ENCODE measurements around the gene ZFP28.

Gene ZFP28

DNA sequence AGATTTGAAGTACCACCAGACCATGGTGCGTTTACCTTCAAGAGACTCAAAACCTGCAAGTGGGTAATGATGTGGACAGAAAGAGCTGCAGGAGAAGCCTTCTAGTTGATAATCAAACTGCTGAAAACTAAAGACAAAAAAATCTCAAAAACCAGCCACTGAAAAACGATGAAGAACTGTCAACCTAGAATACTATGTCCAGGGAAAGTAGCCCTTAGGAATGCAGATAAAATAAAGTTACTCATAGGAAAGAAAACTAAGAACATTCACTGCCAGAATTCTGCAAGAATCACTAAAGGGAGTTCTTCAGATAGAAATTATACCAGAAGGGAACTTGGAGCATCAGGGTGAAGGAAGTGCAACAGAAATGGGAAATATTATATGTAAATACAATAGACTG lies 33.8 kb downstream of the ZFP28 start:
- Mint-ChIP-seq H3K9me3 (peaks cover 31% of the 10 kb centered on the region), H3K4me3 (no peak overlapping the region)

DNA sequence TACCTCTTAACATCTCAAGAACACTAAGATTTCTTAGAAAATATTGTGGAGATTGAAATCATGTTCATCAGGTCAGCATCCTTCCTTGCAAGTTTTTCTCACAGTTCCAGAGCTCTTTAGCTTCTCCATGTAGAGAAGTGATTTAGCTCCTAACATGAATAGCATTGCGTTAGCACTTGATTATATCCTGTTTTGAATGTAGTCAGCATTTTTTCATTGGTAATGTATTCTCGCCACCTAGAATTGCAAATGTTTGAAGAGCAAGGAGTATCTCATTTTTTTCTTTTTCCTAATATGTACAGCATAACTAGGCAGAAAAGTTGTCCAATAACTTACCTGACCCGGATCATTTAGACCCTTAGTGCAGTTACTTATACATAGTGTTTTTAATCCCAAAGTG lies 35.2 kb downstream of the ZFP28 start:
- H3K4me3 Mint-ChIP-seq, result no peak overlapping the region
- peaks cover 84% of the 10 kb centered on the region for H3K36me3 Mint-ChIP-seq
- no peaks in the 10 kb centered on the region for H3K27me3 Mint-ChIP-seq
- no peak for ATAC-seq
- no peak overlapping the region for H3K27ac Mint-ChIP-seq
- no peaks in the 10 kb centered on the region for H3K4me1 Mint-ChIP-seq
- peaks cover 40% of the 10 kb centered on the region for H3K9me3 Mint-ChIP-seq

More for the DNA sequence above, 33.8 kb downstream of the ZFP28 start:
- no peak for ATAC-seq
- no peak overlapping the region for H3K27ac Mint-ChIP-seq
- H3K36me3 Mint-ChIP-seq, result peaks cover 83% of the 10 kb centered on the region
- H3K4me1 Mint-ChIP-seq, result peaks cover 6% of the 10 kb centered on the region
- no peaks in the 10 kb centered on the region for H3K27me3 Mint-ChIP-seq

DNA sequence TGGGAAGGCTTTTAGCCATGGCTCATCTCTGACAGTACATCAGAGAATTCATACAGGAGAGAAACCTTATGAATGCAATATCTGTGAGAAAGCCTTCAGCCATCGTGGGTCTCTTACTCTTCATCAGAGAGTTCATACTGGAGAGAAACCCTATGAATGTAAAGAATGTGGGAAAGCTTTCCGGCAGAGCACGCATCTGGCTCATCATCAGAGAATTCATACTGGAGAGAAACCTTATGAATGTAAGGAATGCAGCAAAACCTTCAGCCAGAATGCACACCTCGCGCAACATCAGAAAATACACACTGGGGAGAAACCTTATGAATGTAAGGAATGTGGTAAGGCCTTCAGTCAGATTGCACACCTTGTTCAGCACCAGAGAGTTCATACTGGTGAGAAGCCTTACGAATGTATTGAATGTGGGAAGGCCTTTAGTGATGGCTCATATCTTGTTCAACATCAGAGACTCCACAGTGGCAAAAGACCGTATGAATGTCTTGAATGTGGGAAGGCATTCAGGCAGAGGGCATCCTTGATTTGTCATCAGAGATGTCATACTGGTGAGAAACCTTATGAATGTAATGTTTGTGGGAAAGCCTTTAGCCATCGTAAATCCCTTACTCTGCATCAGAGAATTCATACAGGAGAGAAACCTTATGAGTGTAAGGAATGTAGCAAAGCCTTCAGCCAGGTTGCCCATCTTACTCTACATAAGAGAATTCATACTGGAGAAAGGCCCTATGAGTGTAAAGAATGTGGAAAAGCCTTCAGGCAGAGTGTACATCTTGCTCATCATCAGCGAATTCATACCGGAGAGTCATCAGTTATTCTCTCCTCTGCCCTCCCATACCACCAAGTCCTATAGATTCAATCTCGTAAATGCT lies 39.2 kb downstream of the ZFP28 start:
- peaks cover 62% of the 10 kb centered on the region for H3K36me3 Mint-ChIP-seq
- no peaks in the 10 kb centered on the region for H3K27me3 Mint-ChIP-seq
- no peak for ATAC-seq
- no peaks in the 10 kb centered on the region for H3K4me1 Mint-ChIP-seq
- peaks cover 40% of the 10 kb centered on the region for H3K9me3 Mint-ChIP-seq
- H3K27ac Mint-ChIP-seq, result no peak overlapping the region
- H3K4me3 Mint-ChIP-seq, result no peak overlapping the region

DNA sequence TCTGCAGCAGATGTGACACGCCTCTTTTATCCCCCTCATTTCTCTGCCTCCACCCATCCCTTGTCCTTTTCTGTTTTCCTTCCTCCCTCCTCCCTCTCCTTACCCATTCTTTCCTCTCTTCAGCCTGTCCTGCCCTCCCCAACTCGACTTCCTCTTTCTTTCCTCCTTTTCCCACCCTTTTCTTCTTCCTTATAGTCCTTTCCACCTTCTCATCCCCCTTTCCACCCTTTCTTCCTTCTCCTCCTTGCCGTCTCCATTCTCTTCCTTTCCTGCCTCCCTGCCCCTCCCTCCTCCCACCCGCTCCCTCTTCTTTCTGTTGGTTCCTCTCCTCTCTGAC lies 55.7 kb downstream of the ZFP28 start:
- Mint-ChIP-seq H3K4me1 (peaks cover 29% of the 10 kb centered on the region), H3K27me3 (no peaks in the 10 kb centered on the region), H3K4me3 (peak overlapping the region; percentile 89), H3K27ac (peak overlapping the region; percentile 90), H3K36me3 (peaks cover 24% of the 10 kb centered on the region), H3K9me3 (peaks cover 26% of the 10 kb centered on the region)
- ATAC-seq, result no peak

DNA sequence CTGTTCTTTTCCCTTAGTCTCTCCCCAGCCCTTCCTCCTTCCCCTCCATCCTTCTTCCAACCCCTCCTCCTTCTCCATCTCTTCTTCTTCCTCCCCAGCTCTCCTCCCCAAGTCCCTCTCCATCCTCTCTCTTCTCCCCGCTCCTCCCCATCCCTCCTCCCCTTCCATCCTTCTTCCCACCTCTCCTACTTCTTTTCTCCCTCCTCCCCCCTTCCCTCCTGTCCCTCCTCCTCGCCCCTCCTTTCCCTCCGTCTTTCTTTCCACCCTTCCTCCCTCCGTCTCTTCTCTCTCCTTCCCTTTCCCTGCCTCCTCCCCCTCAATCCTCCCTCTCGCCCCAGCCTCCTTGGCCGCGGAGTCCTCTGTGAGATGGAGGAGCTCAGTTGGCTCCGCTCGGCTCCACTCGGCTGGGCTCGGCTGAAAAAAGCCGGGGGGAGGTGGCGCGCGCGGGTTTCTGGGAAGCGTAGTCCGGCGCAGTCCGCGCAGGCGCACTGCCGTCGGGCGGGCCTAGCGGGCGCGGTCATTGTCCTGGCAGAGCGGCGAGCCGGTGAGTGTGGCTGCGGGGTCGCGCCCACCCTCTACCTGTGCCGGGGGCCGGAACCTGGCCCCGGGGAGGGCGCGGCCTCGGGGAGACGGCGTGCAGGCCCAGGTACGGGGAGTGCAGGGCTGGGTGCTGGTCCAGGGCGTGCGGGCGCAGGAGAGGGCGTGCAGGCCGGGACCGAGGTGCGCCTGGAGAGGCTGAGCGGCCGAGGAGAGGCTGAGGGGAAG lies 56.2 kb downstream of the ZFP28 start, which contains the start of gene ZNF71:
Gene ZNF71 (plus strand): TSS at position 520 of the 765 bp plus-strand sequence. CDS start 6,257 bp downstream, outside the sequence.
- Mint-ChIP-seq H3K4me3 (peak within 1 kb of the TSS; percentile 89), H3K36me3 (peaks cover 24% of the 10 kb centered on the region), H3K4me1 (peaks cover 29% of the 10 kb centered on the region), H3K27me3 (no peaks in the 10 kb centered on the region), H3K9me3 (peaks cover 26% of the 10 kb centered on the region), H3K27ac (peak within 1 kb of the TSS; percentile 90)
- peak; percentile 95 for ATAC-seq

- peaks cover 29% of the 10 kb centered on the region for H3K4me1 Mint-ChIP-seq
- peak; percentile 50 for ATAC-seq
- H3K36me3 Mint-ChIP-seq, result peaks cover 26% of the 10 kb centered on the region
- H3K27ac Mint-ChIP-seq, result peak overlapping the region; percentile 90
- H3K9me3 Mint-ChIP-seq, result peaks cover 23% of the 10 kb centered on the region
- H3K4me3 Mint-ChIP-seq, result peak overlapping the region; percentile 89
- no peaks in the 10 kb centered on the region for H3K27me3 Mint-ChIP-seq
Observed at GRCh38 chr19:56595548-56595899, 56.8 kb downstream of the ZFP28 start.

- no peak for ATAC-seq
- Mint-ChIP-seq H3K9me3 (peaks cover 23% of the 10 kb centered on the region), H3K27ac (no peak overlapping the region), H3K4me3 (no peak overlapping the region), H3K27me3 (no peaks in the 10 kb centered on the region), H3K4me1 (peaks cover 36% of the 10 kb centered on the region), H3K36me3 (peaks cover 34% of the 10 kb centered on the region)
Observed at GRCh38 chr19:56596676-56597075, 57.9 kb downstream of the ZFP28 start.

GRCh38 chr19:56597696-56598095 lies 58.9 kb downstream of the ZFP28 start:
- peaks cover 45% of the 10 kb centered on the region for H3K36me3 Mint-ChIP-seq
- H3K27ac Mint-ChIP-seq, result no peak overlapping the region
- H3K27me3 Mint-ChIP-seq, result no peaks in the 10 kb centered on the region
- no peak for ATAC-seq
- peaks cover 17% of the 10 kb centered on the region for H3K9me3 Mint-ChIP-seq
- H3K4me1 Mint-ChIP-seq, result peaks cover 37% of the 10 kb centered on the region
- H3K4me3 Mint-ChIP-seq, result no peak overlapping the region

DNA sequence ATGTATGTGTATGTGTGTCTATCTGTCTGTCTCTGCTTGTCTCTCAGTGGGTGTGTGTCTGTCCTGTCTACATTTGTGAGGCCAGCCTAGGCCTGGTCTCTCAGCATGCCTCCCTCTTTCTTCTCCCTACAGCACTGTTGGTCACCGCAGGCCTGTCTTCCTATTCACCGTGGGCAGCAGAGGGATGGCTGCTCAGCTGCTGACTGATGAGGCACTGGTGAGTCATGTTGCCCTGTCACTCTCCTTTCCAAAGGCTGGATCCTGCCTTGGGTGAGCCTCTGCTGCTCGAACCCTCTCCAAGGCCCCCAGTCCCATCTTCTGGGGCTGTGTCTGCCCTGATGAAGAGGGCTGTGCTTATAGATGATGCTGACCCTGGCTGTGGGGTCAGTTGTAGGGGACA lies 62.6 kb downstream of the ZFP28 start:
- Mint-ChIP-seq H3K36me3 (peaks cover 78% of the 10 kb centered on the region), H3K4me1 (peaks cover 14% of the 10 kb centered on the region), H3K9me3 (peaks cover 12% of the 10 kb centered on the region), H3K27ac (no peak overlapping the region), H3K27me3 (no peaks in the 10 kb centered on the region), H3K4me3 (no peak overlapping the region)
- no peak for ATAC-seq

GRCh38 chr19:56603829-56604228 lies 65.1 kb downstream of the ZFP28 start:
- Mint-ChIP-seq H3K27ac (no peak overlapping the region), H3K9me3 (peaks cover 16% of the 10 kb centered on the region), H3K4me3 (no peak overlapping the region), H3K4me1 (peaks cover 11% of the 10 kb centered on the region), H3K36me3 (peaks cover 85% of the 10 kb centered on the region), H3K27me3 (no peaks in the 10 kb centered on the region)
- no peak for ATAC-seq

Measured in stimulated activated memory B cell treated with anti-CD40 and anti-IgM and Interleukin-4, amounts not matched to agents 10 μg/mL and 1 μg/mL and 100 μg/mL, for 72 hours (primary cell).